Stimulated activated naive B cell treated with anti-CD40 and anti-IgM and Interleukin-4, amounts not matched to agents 10 μg/mL and 1 μg/mL and 100 μg/mL, for 72 hours (primary cell): ENCODE results near the gene ZNF618.

Source experiments
- ATAC-seq, 2 donors: fragments of 150-1000 bp; cut with Tn5 transposase; replicated peaks; 2 replicates each; pipeline ENCODE4 v1.10.0; 2021; ENCODE audit warnings: moderate library complexity in 1 of 2
- DNase-seq: peaks from one replicate; pipeline ENCODE4 v3.0.0; 2021
- H3K27ac Mint-ChIP-seq: one replicate; pipeline ENCODE4 v1.8.0; 2022; ENCODE audit warnings: mild to moderate bottlenecking, mixed read lengths
- H3K27me3 Mint-ChIP-seq, 2 donors: one replicate each; pipeline ENCODE4 v1.8.0; 2022; ENCODE audit warnings: mixed read lengths in 2 of 2
- H3K36me3 Mint-ChIP-seq, 2 donors: one replicate each; pipeline ENCODE4 v1.8.0; 2022; ENCODE audit warnings: mixed read lengths in 2 of 2, mild to moderate bottlenecking in 1 of 2
- H3K4me1 Mint-ChIP-seq, 2 donors: one replicate each; pipeline ENCODE4 v1.8.0; 2022; ENCODE audit warnings: mixed read lengths in 2 of 2, mild to moderate bottlenecking in 1 of 2
- H3K4me3 Mint-ChIP-seq, 2 donors: one replicate each; pipeline ENCODE4 v1.8.0; 2022; ENCODE audit warnings: mild to moderate bottlenecking in 2 of 2, mixed read lengths in 2 of 2, moderate library complexity in 1 of 2
- H3K9me3 Mint-ChIP-seq, 2 donors: one replicate each; pipeline ENCODE4 v1.8.0; 2022; ENCODE audit warnings: mixed read lengths in 2 of 2, mild to moderate bottlenecking in 1 of 2

Gene ZNF618

GRCh38 chr9:114053246-114054005, 177.3 kb downstream of the ZNF618 start:
- ATAC-seq = no peak
- Mint-ChIP-seq H3K9me3 (no peaks in the 10 kb centered on the region), H3K27me3 (no peaks in the 10 kb centered on the region)

GRCh38 chr9:114054191-114054690, 178.1 kb downstream of the ZNF618 start:
- H3K27me3 Mint-ChIP-seq = no peaks in the 10 kb centered on the region

More at GRCh38 chr9:114053246-114054005, 177.3 kb downstream of the ZNF618 start:
- Mint-ChIP-seq H3K4me1 (peaks cover 4 to 16% of the 10 kb centered on the region in 2 donors), H3K4me3 (no peak overlapping the region), H3K36me3 (peaks cover 6 to 9% of the 10 kb centered on the region in 2 donors), H3K27ac (peak overlapping the region; percentile 49)
- no peak for DNase-seq

GRCh38 chr9:114055061-114055460, 179.0 kb downstream of the ZNF618 start:
- Mint-ChIP-seq H3K9me3 (no peaks in the 10 kb centered on the region), H3K27me3 (no peaks in the 10 kb centered on the region), H3K27ac (no peak overlapping the region), H3K36me3 (peaks cover 3 to 6% of the 10 kb centered on the region in 2 donors), H3K4me1 (peaks cover 8 to 32% of the 10 kb centered on the region in 2 donors), H3K4me3 (no peak overlapping the region)
- no peak for DNase-seq
- no peak for ATAC-seq

More at GRCh38 chr9:114054191-114054690, 178.1 kb downstream of the ZNF618 start:
- Mint-ChIP-seq H3K9me3 (no peaks in the 10 kb centered on the region), H3K4me3 (no peak overlapping the region), H3K27ac (no peak overlapping the region), H3K4me1 (peaks cover 7 to 24% of the 10 kb centered on the region in 2 donors), H3K36me3 (peaks cover 6 to 9% of the 10 kb centered on the region in 2 donors)
- ATAC-seq = no peak
- no peak for DNase-seq

- Mint-ChIP-seq H3K4me1 (peaks cover 8 to 39% of the 10 kb centered on the region in 2 donors), H3K36me3 (peaks cover 2 to 3% of the 10 kb centered on the region in 2 donors), H3K4me3 (peak overlapping the region in 1 of 2 donors; percentile 46), H3K27me3 (no peaks in the 10 kb centered on the region), H3K27ac (no peak overlapping the region), H3K9me3 (no peaks in the 10 kb centered on the region)
- ATAC-seq = peak; percentile 35 to 57
- no peak for DNase-seq
Measured at GRCh38 chr9:114055894-114056293, 179.8 kb downstream of the ZNF618 start.

- ATAC-seq (no peak), DNase-seq (no peak)
- Mint-ChIP-seq H3K4me3 (peak overlapping the region; percentile 1 to 17), H3K4me1 (peaks cover 8 to 39% of the 10 kb centered on the region in 2 donors), H3K27ac (peak overlapping the region; percentile 31), H3K9me3 (no peaks in the 10 kb centered on the region), H3K36me3 (no peaks in the 10 kb centered on the region), H3K27me3 (no peaks in the 10 kb centered on the region)
Measured at GRCh38 chr9:114056527-114056926, 180.4 kb downstream of the ZNF618 start.

GRCh38 chr9:114057161-114057885, 181.2 kb downstream of the ZNF618 start:
- ATAC-seq = no peak
- DNase-seq = no peak
- Mint-ChIP-seq H3K4me3 (no peak overlapping the region), H3K9me3 (no peaks in the 10 kb centered on the region), H3K36me3 (no peaks in the 10 kb centered on the region), H3K27me3 (peaks cover 0 to 6% of the 10 kb centered on the region in 2 donors), H3K4me1 (peaks cover 11 to 39% of the 10 kb centered on the region in 2 donors), H3K27ac (no peak overlapping the region)

- Mint-ChIP-seq H3K27me3 (peaks cover 10 to 15% of the 10 kb centered on the region in 2 donors), H3K9me3 (peaks cover 0 to 2% of the 10 kb centered on the region in 2 donors), H3K4me3 (no peak overlapping the region), H3K27ac (no peak overlapping the region), H3K4me1 (peaks cover 11 to 39% of the 10 kb centered on the region in 2 donors), H3K36me3 (peaks cover 2 to 3% of the 10 kb centered on the region in 2 donors)
- DNase-seq (no peak), ATAC-seq (peak; percentile 33 to 37)
Measured at GRCh38 chr9:114058688-114059046, 182.6 kb downstream of the ZNF618 start.

GRCh38 chr9:114059047-114059803, 183.1 kb downstream of the ZNF618 start:
- DNase-seq (no peak), ATAC-seq (peak; percentile 27 to 42)
- Mint-ChIP-seq H3K9me3 (peaks cover 0 to 3% of the 10 kb centered on the region in 2 donors), H3K36me3 (peaks cover 3 to 4% of the 10 kb centered on the region in 2 donors), H3K4me1 (peaks cover 11 to 39% of the 10 kb centered on the region in 2 donors), H3K4me3 (no peak overlapping the region), H3K27me3 (peaks cover 13 to 17% of the 10 kb centered on the region in 2 donors), H3K27ac (no peak overlapping the region)

- H3K4me1 Mint-ChIP-seq = peaks cover 10 to 39% of the 10 kb centered on the region in 2 donors
- no peak overlapping the region for H3K4me3 Mint-ChIP-seq
- H3K9me3 Mint-ChIP-seq = peaks cover 0 to 3% of the 10 kb centered on the region in 2 donors
- ATAC-seq (no peak), DNase-seq (no peak)
- peaks cover 3 to 4% of the 10 kb centered on the region in 2 donors for H3K36me3 Mint-ChIP-seq
- no peak overlapping the region for H3K27ac Mint-ChIP-seq
- H3K27me3 Mint-ChIP-seq = peaks cover 13 to 17% of the 10 kb centered on the region in 2 donors
Measured at GRCh38 chr9:114060070-114060469, 184.0 kb downstream of the ZNF618 start.

GRCh38 chr9:114060711-114061110, 184.6 kb downstream of the ZNF618 start:
- H3K9me3 Mint-ChIP-seq = peaks cover 0 to 3% of the 10 kb centered on the region in 2 donors
- H3K4me1 Mint-ChIP-seq = peaks cover 10 to 36% of the 10 kb centered on the region in 2 donors
- H3K4me3 Mint-ChIP-seq = no peak overlapping the region
- H3K27me3 Mint-ChIP-seq = peaks cover 13 to 17% of the 10 kb centered on the region in 2 donors
- peaks cover 3 to 4% of the 10 kb centered on the region in 2 donors for H3K36me3 Mint-ChIP-seq
- ATAC-seq (no peak), DNase-seq (no peak)
- H3K27ac Mint-ChIP-seq = no peak overlapping the region

GRCh38 chr9:114061292-114061691, 185.2 kb downstream of the ZNF618 start:
- H3K4me1 Mint-ChIP-seq = peaks cover 9 to 30% of the 10 kb centered on the region in 2 donors
- peaks cover 3 to 4% of the 10 kb centered on the region in 2 donors for H3K36me3 Mint-ChIP-seq
- H3K27ac Mint-ChIP-seq = no peak overlapping the region
- H3K27me3 Mint-ChIP-seq = peaks cover 13 to 17% of the 10 kb centered on the region in 2 donors
- H3K9me3 Mint-ChIP-seq = peaks cover 0 to 3% of the 10 kb centered on the region in 2 donors
- H3K4me3 Mint-ChIP-seq = no peak overlapping the region
- ATAC-seq (no peak), DNase-seq (no peak)

GRCh38 chr9:114061830-114062474, 185.8 kb downstream of the ZNF618 start:
- peaks cover 7 to 24% of the 10 kb centered on the region in 2 donors for H3K4me1 Mint-ChIP-seq
- no peak overlapping the region for H3K27ac Mint-ChIP-seq
- DNase-seq = no peak
- H3K9me3 Mint-ChIP-seq = peaks cover 0 to 3% of the 10 kb centered on the region in 2 donors
- H3K4me3 Mint-ChIP-seq = no peak overlapping the region
- ATAC-seq = no peak
- H3K36me3 Mint-ChIP-seq = peaks cover 3 to 4% of the 10 kb centered on the region in 2 donors
- H3K27me3 Mint-ChIP-seq = peaks cover 13 to 17% of the 10 kb centered on the region in 2 donors

GRCh38 chr9:114065304-114065703, 189.2 kb downstream of the ZNF618 start:
- Mint-ChIP-seq H3K27me3 (peaks cover 13 to 17% of the 10 kb centered on the region in 2 donors), H3K36me3 (peaks cover 3 to 4% of the 10 kb centered on the region in 2 donors), H3K4me3 (no peak overlapping the region), H3K9me3 (peaks cover 0 to 3% of the 10 kb centered on the region in 2 donors), H3K4me1 (peaks cover 3 to 5% of the 10 kb centered on the region in 2 donors), H3K27ac (no peak overlapping the region)
- ATAC-seq (no peak), DNase-seq (no peak)
